HFFc6 (cell line): Measurements from ENCODE around the gene MUSK. TPM values are rescaled to one million over a fixed set of nuclear protein-coding genes. Genes with fewer than 3 reads are reported as not detected.

Experiments
- DNase-seq: peaks from one replicate; pipeline ENCODE4 v3.0.0-alpha.2; 2018
- H3K27ac Mint-ChIP-seq: 2 replicates; pipeline ENCODE4 v1.8.0; 2020; ENCODE audit warnings: mild to moderate bottlenecking, mixed read lengths
- H3K27me3 Mint-ChIP-seq: 2 replicates; pipeline ENCODE4 v1.8.0; 2021; ENCODE audit warnings: mild to moderate bottlenecking, moderate library complexity, mixed read lengths; ENCODE audit not compliant: insufficient read depth
- H3K36me3 Mint-ChIP-seq: 2 replicates; pipeline ENCODE4 v1.8.0; 2021; ENCODE audit warnings: low read depth, mixed read lengths
- H3K4me1 Mint-ChIP-seq: 2 replicates; pipeline ENCODE4 v1.8.0; 2020; ENCODE audit warnings: low read depth, mixed read lengths
- H3K4me3 Mint-ChIP-seq: 2 replicates; pipeline ENCODE4 v1.8.0; 2020; ENCODE audit warnings: mild to moderate bottlenecking, moderate library complexity, mixed read lengths
- H3K9me3 Mint-ChIP-seq: 2 replicates; pipeline ENCODE4 v1.8.0; 2020; ENCODE audit warnings: mild to moderate bottlenecking, mixed read lengths
- total RNA-seq, 6 experiments: library from RNA; stranded (reverse); fragmentation: NEBNext Ultra II Directional; extraction: Animal tissue kit (Norgen Biotek cat#: 25700); gene quantifications; 2 replicates in 1 of 6; 3 replicates in 5 of 6; pipeline ENCODE4 v1.2.3, GENCODE V29; 2021
- TF ChIP-seq, protein P1 (sequence below): fragments of 200-600 bp; sonication (generic); IDR thresholded peaks from 2 replicates; pipeline ENCODE4 v1.5.0; 2021; ENCODE audit warnings: antibody characterized with exemption, mild to moderate bottlenecking

Gene MUSK
- total RNA-seq, 6 experiments from 2014 or later: 0.11 to 0.23 (median 0.14) TPM; not detected in 2

DNA sequence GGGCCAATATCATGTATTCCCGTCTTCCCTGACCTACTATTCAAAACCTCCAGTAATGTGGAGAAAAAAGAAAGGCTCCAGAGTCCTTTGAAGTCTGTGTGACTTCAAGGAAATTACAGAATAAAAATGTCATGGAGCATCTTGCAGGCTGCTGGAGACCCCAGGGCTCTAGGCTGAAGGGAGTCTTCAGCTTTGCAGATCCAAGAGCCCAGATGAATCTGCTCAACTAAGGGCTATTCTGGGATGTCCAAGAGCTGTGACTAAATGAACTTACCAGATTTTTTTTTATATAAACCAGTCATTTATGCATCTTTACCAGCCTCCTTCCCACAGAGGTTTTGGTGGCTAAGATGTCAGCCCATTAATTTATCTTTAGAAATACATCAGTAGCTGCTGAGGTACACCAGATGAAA is 167.3 kb downstream of the MUSK start:
- Mint-ChIP-seq H3K36me3 (peaks cover 28% of the 10 kb centered on the region), H3K9me3 (peaks cover 7% of the 10 kb centered on the region), H3K27me3 (no peaks in the 10 kb centered on the region), H3K4me1 (peaks cover 87% of the 10 kb centered on the region), H3K27ac (peak overlapping the region; percentile 64), H3K4me3 (peak overlapping the region; percentile 61)
- TF ChIP-seq, protein P1, sequence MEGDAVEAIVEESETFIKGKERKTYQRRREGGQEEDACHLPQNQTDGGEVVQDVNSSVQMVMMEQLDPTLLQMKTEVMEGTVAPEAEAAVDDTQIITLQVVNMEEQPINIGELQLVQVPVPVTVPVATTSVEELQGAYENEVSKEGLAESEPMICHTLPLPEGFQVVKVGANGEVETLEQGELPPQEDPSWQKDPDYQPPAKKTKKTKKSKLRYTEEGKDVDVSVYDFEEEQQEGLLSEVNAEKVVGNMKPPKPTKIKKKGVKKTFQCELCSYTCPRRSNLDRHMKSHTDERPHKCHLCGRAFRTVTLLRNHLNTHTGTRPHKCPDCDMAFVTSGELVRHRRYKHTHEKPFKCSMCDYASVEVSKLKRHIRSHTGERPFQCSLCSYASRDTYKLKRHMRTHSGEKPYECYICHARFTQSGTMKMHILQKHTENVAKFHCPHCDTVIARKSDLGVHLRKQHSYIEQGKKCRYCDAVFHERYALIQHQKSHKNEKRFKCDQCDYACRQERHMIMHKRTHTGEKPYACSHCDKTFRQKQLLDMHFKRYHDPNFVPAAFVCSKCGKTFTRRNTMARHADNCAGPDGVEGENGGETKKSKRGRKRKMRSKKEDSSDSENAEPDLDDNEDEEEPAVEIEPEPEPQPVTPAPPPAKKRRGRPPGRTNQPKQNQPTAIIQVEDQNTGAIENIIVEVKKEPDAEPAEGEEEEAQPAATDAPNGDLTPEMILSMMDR: no peak
- peak; percentile 28 for DNase-seq

DNA sequence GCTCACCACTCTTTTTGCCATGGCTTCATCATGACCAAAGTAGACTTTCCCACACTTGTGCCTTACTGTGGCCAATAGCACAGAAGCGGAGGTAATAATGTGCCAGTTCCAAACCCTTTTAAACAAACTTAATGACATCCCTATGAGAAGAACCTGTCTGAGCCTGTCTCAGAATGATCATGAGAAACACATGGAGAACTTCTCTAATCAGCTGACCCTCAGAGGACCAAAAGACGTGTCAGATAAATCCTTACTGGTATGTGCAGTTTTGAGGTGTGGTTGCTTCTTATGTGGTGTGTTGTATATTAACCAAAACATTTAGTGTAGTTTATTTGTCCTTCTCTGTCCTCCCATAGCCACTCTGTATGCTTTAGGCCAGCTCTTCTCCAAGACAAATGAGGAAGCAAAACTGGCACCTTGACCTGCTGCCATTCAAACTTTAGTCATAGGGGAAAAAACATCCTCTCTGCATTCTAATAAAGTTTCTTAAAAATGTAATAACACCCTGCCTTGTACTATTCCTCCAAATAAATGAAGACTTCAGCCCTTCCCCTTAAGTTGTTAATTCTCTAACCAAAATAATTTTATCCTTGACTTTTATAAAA is 168.9 kb downstream of the MUSK start:
- Mint-ChIP-seq H3K9me3 (peaks cover 5% of the 10 kb centered on the region), H3K36me3 (peaks cover 25% of the 10 kb centered on the region), H3K27me3 (no peaks in the 10 kb centered on the region), H3K27ac (peak overlapping the region; percentile 64), H3K4me3 (no peak overlapping the region), H3K4me1 (peaks cover 78% of the 10 kb centered on the region)
- no peak for DNase-seq
- TF ChIP-seq, protein P1: no peak

DNA sequence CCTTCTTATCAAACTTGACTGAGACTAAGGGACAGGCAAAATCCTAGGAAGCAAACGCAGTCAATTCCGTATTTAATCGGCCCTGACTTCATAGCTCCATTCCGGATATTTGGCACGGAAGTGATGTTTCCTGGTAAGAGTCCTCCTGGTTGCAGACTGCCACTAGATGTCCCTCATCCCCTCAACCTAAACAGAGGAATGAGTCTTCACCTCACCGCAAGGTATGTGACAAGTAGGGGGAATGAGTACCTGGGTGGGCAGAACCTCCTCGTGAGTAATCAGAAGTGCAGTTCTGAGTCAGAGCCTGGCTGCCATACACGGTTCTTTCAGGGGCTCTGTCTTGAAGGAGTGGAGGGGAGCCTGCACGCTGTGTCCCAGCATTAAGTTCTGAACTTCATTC is 173.6 kb downstream of the MUSK start:
- TF ChIP-seq, protein P1: peak; percentile 37; the same call in 1 of the 2 replicates
- H3K9me3 Mint-ChIP-seq: peaks cover 5% of the 10 kb centered on the region
- no peak for DNase-seq
- H3K27ac Mint-ChIP-seq: peak overlapping the region; percentile 80
- no peaks in the 10 kb centered on the region for H3K27me3 Mint-ChIP-seq
- H3K4me1 Mint-ChIP-seq: peaks cover 79% of the 10 kb centered on the region
- no peak overlapping the region; the same call in 1 of the 2 replicates for H3K4me3 Mint-ChIP-seq
- peaks cover 30% of the 10 kb centered on the region for H3K36me3 Mint-ChIP-seq

DNA sequence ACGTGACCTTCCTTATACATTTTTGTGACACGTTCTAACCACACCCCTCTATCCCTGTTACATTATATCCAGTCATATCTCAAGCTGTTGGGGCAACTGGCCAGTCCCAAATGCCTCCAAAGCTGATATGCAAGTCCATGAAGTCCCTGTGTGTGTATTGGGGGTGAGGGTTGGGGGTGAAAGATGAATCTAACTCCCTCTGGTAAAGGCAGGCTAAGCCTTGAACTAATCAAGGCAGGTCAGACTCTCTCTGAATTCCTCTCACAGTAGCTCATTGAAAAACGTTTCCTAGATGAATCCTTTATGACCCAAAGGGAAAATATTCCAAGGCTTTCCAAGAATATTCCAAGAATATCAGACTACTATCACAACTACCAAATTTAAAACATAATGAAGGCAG is 174.4 kb downstream of the MUSK start:
- peaks cover 22% of the 10 kb centered on the region for H3K36me3 Mint-ChIP-seq
- peak overlapping the region; percentile 12; the same call in 1 of the 2 replicates for H3K4me3 Mint-ChIP-seq
- DNase-seq: peak; percentile 44
- H3K27ac Mint-ChIP-seq: peak overlapping the region; percentile 80
- H3K4me1 Mint-ChIP-seq: peaks cover 79% of the 10 kb centered on the region
- TF ChIP-seq, protein P1: no peak
- H3K27me3 Mint-ChIP-seq: no peaks in the 10 kb centered on the region
- H3K9me3 Mint-ChIP-seq: peaks cover 5% of the 10 kb centered on the region

- H3K27me3 Mint-ChIP-seq: no peaks in the 10 kb centered on the region
- no peak for DNase-seq
- H3K4me3 Mint-ChIP-seq: no peak overlapping the region
- H3K9me3 Mint-ChIP-seq: peaks cover 5% of the 10 kb centered on the region
- peaks cover 19% of the 10 kb centered on the region for H3K36me3 Mint-ChIP-seq
- peak overlapping the region; percentile 80; the same call in 1 of the 2 replicates for H3K27ac Mint-ChIP-seq
- H3K4me1 Mint-ChIP-seq: peaks cover 86% of the 10 kb centered on the region
- TF ChIP-seq, protein P1: no peak
Observed at GRCh38 chr9:110844121-110844520, 175.5 kb downstream of the MUSK start.
